ENCODE measurements around the gene CFAP46.
"Not testable (repeated sequence)": the region's sequence is repeated elsewhere in the genome, so short reads cannot be mapped to it uniquely, and the experiment has no call there.

Gene CFAP46

DNA sequence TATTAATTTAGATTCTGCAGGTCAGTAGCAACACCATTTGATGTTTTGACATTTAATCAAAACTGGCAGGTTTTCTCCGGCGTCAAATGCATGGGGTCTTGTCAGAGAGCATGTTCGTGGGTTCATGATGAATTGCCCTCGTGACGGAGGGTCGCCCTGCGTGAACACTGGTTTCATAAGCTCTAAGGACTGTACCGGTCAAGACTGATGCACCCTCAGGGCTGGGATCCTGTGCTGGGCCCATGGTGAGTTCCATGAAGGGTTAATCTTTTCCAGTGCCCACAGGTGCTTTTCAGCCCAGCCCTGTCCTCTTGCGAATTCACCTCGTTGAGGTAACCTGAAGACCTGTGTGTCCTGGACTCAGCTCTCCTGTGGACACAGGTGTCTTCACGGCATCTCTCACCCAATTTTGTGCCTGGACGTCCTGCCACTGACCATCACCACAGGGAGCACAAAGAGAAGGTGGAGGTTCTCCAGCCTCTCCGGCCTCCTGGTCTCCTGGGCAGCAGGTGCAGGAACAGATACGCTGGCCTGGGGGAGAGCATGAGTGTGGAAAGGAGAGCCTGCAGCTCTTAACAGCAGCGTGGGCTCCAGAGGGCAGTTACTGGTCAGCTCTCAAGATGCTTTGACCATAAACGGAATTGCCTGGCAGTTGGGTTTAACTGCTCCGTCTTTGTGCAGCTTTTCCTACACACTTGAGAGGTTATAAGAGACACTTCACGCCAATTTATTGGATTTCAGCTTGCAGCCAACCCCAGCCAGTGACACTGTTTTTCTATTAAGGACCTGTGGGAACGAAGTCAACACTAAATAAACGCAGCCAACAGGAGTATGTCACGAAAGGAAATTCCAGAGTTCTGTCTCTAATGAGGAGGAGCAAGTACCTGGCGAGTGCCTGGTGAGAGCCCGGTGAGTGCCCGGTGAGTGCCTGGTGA, 37.4 kb upstream of the CFAP46 start:
- no peak for DNase-seq

DNA sequence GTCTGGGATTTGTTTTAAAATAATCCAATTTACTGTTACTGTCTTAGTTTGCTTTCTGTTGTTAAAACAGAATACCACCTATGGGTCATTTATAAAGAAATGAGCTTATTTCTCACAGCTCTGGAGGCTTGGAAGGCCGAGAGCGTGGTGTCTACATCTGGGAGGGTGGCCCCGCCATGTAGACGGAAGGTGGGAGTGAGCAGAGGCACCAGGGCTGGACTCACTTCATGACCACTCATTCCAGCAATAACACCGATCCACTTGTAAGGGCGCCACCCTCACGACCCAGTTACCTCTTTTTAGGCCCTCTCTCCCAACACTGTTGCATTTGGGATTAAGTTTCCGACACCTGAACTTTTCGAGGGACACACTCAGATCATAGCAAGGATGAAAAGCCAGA, 36.2 kb upstream of the CFAP46 start:
- no peak for DNase-seq

DNA sequence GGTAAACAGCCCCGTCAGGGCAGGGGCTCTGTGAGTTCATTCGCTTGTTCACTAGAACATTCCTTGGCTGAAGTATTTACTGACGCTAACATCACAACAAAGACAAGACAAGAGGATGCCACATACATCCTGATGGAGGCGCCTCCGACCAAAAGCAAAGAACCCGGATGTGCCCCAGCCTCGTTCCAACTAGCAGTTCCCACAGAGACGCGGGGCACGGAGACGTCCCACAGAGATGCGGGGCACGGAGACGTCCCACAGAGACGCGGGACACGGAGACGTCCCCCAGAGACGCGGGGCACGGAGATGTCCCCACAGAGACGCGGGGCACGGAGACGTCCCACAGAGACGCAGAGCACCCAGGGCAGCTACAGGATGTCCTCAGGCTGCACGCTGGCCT, 35.4 kb upstream of the CFAP46 start:
- DNase-seq = no peak

DNA sequence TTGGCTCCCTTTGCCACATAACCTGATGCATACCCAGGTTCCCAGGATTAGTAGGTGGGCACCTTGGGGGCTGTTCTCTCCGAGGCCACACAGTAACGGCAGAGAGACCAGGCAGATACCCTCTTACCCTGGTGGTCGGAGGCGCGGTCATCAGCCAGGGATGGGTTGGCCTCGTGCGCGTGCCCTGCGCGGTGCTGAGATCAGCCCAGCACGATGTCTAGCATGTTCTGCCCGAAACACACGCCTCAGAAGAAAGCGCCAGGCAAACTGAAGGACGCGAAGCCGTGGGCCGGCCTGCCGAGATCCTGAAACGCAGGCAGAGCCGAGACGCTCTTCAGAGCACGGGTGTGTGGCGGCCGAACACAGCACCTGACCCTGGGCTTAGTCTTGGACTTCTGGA, 34.7 kb upstream of the CFAP46 start:
- DNase-seq = no peak

DNA sequence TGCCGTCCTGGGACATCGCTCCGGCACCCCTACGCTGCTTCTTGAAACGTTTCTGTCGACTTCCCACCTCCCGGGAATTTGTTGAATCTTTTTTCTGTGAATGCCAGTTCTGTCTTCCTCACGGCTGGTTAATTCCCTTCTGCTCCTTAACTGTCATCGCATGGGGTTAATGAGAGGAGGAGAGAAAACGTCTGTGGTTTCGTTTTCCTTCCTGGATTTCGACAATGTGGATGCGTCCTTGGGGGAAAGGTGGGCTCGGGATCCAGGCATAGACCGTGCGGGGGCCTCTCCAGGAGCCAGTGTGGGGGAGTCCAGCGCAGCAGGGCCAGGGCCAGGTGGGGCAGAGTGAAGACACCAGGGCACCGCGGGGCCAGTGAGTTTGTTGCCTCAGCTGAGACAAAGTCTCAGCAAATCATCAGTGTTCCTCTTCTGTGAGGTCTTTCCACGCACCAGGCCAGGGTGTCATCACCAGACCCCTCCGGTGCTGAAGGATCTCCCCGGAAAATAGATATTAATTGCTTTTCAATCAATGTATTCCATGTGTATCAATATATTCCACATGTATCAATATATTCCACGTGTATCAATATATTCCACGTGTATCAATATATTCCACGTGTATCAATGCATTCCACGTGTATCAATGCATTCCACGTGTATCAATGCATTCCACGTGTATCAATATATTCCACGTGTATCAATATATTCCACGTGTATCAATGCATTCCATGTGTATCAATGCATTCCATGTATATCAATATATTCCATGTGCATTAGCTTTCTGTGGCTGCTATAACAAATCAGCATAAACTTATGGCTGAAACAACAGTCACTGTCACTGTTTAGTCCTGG, 33.7 kb upstream of the CFAP46 start:
- no peak for DNase-seq

DNA sequence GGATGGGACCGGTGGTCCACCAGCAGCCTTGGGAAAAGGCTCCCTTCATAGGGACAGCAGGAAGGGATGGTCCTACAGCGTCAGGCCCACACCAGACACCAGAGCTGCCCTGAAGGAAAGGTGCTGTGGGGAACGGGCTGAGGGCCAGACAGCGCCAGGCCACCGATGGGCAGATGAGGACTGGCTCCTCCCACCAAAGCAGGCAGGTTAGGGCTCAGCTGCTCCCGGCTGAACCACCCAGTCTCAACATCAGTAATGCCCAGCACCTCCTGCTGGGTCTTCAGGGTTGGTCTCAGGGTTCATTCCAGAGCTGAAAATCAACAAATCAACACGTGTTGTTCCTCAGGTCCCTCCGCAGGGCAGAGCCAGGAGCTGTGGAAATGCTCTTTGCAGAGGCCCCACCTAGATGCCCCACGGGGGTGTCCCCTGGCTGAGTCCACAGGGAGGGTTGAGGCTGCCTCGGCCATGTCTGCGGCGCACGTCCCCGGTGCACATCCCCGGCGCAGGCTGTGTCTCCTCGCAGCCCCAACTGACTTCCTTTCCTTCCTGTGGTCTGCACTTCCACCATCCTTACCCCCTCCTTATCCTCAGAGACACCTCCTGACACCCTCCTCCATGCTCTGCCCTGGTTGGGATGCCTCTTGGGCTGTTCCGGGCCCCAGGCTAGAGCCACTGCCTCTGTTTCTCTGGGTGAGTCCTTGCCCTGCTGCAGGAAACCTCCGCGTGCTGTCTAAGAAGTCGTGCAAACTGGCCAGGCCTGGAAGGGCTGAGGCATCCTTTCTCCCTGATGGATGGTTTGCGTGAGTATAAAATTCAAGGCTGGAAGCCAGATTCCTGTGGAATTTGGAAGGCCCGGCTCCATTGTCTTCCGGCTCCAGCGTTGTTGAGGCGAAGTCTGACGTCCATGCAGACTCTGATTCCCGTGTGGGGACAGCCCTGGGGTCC, 32.8 kb upstream of the CFAP46 start:
- no peak for DNase-seq

DNA sequence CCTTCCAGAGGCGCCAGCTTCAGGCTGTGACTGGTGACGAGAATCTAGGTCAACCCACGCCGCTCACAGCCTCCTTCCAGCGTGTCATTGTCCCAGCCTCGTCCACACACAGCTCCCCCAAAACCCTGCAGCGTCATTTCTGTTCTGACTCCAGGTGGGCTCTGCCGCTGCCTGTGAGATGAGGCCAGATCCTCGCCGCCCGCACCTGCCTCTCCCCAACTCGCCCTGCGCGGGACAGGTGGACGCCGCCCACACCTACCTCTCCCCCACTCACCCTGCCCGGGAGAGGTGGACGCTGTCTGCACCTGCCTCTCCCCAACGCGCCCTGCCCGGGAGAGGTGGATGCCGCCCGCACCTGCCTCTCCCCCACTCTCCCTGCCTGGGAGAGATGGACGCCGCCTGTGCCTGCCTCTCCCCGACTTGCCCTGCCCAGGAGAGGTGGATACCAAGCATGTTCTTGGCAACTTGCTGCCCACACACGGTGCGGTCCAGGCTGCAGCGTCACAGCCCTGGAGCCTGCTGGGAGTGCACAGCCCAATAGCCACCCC, 32.0 kb upstream of the CFAP46 start:
- DNase-seq = no peak

DNA sequence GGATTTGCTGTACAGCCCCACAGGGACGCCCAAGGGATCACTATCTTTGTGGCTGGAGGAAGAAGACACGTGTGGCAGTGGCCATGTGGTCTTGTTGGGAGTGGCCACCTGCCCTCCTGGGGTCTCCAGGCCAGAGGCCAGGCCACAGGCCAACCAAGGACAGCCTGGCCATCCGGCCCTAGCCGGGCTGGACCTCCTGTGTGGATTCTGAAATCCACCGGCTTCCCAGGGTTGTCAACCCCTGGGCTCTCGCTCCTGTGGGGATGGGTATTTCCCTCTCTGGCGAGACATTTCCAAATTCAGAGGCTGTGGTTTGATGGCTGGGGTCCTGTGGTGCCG, 31.5 kb upstream of the CFAP46 start:
- DNase-seq = no peak

DNA sequence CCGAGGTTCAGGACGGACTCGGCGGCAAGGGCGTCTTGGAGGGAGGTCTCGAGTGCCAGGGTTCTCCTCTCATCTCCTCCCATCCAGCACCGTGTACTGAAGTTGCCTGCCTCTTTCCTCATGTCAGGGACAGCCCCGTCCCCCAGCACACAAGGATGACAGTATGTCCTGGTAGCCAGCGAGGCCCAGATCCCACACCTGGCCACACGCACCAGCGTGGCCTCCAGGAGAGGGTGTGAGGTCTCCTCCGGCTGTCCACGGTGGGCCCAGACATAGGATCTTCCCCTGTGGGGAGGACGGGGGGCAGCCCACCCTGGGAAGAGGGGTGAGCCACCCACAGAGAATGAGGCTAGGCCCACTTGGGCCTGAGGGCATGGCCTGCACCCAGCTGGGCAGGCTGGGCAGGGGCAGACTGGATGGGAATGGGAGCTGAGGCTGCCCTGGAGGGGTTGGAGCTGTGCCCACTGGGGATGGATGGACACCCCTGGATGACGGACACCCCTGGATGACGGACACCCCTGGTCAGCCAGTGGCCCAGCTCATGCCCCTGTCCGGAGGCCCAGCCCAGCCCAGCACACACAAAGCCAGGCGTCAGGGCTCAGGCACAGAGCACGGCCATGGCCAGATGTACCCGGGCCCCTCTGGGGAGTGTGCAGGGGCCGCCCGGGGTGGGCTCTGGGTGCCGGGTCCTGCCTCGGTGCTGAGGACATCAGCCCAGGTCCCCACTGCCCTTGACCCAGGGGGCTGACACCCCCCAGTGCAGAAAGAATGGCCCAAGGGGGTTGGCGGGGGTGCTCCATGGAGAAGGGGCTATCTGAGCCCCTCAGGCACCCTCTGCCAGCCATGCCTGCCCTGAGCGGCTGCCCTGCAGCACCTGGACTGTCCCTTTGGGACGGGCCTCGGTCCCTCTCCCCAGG, 30.9 kb upstream of the CFAP46 start:
- no peak for DNase-seq

DNA sequence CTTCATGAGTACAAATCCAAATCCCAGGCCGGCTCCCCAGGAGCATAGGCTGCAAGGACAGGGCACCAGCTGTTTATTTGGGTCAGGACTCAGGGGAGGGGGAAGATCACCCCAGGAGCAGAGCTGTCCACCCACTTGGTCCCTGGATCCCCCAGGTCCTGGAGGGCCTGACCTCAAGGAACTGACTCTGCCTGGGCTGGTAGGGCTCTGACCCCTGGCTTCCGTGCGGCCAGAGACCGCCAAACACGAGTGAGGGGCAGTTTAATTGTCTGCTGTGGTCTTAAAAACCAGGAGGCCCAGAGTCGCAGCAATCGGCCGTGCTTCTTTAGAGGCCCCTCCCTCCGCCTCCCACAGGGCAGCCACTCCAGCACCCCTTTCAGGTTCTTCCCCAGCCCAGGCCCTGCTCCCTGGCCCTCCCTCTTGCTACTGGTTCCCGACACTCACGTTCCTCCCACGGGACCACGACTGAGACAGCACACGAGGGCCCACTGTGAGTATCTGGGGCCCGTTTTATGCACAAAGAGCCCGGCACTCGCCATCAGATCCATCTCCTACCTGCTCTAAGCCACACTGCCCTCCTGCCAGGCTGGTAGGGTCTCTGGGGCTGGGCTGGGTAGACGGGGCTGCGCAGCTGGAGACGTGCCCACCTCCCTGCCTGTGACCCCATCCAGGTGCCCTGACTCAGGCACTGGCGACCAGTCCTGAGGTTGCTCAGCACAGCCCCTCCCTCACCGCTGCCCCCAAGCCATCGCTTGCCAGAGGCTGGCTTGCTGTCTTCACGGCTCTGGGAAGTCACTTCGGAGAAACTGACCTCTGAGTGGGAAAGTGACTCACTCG, 30.0 kb upstream of the CFAP46 start:
- DNase-seq = no peak

DNA sequence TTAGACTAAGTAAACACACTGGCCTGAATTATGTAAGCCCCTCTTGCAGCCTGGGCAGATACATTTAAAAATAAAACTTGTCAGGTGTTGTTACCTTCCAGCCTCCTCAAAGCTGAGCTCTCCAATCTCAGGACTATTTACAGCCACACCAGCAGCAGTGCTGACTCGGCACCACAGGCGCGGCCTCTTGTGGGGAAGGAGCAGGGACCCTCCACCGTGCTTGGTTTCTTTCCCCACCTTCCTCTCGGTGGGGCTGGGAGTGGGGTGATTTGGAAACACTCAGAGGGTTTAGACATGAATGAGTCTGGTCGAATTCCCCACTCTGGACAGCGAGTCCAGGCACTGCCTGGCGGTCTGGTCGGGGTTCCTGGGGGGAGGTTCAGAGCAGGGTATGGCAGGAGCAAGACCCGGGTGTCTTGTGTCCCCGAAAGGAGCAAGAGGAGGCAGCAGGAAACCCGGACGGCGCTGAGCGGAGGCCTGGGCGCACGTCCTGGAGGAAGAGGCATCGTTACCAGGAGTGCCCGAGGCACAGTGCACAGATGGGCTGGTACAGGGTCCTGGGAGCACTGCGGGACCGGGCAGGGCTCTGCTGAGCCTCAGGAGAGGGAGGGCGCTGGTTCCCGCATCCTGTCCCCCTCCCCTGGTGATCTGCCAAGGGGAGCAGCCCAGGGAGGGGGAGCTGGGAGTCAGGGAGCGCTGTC, 29.2 kb upstream of the CFAP46 start:
- DNase-seq = no peak

DNA sequence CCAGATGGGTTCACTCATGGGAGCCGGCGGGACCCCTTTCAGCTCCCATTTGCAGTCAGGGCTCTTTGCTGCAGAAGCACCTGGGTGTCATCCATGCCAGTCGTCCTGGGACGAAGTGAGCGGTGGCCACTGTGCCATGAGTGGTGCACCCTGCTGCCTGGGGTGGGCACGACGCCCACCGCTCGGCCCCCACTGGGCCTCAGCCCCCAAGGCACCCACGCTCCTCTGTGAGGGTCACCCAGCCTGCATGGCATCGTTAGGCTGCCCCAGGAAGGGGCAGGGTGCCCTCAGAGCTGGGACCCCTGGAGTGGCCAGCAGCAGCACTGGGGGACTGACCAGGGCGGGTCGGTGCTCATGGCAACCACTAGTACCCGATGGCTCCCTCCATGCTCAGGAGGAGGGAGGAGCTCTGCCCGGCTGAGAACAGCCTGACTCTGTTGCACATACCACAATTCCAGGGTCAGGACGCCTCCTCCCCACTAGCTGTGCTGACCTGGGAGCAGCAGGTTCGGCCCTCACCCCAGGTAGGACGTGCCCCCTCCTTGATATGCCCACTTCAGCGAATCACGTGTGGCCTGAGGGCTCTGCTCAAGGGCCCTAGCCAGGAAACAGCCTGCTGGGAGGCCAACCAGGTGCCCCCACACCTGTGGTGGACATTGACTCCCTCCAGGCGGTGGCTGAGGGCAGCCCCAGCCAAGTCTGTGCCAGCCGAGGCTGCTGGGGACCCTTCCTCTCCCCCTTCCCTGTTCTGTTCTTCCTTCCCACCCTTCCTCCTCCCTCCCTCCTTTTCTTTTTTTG, 28.5 kb upstream of the CFAP46 start:
- DNase-seq = no peak

DNA sequence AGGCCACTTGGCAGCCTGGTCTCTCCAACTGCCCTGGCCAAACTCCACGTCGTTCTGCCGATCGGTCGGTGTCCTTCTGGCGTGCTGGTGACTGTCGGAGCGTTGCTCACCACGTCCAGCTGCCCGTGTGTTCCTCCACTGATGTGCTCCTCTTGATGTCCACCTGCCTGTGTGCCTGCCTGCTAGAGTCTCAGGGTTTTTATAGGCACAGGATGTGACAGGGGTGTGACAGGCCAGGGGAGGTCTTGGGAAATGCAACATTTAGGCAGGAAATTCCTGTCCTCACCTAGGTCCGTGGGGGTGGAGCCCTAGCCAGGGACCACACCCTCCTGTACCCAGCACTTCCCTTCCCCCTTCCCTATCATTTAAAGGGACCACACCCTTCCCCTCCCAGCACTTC, 25.2 kb upstream of the CFAP46 start:
- DNase-seq = no peak

DNA sequence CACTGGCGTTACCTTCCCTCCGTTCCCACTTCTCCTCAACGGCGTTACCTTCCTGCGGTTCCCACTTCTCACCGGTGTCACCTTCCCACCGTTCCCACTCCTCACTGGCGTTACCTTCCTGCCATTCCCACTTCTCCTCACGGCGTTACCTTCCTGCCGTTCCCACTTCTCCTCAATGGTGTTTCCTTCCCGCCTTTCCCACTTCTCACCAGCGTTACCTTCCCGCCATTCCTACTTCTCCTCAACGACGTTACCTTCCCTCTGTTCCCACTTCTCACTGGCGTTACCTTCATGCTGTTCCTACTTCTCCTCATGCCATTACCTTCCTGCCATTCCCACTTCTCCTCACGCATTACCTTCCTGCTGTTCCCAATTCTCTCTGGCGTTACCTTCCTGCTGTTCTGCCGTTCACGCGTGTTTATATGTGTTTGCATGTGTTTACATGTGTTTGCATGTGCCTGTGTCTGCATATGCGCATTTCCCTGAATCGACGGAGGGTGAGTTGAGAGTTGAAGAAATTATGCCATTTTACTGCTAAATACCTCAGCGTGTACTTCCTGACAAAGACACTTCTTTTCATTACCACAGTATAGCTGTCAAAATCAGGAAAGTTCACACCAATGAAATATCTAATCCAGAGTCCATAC, 23.2 kb upstream of the CFAP46 start:
- no peak for DNase-seq

DNA sequence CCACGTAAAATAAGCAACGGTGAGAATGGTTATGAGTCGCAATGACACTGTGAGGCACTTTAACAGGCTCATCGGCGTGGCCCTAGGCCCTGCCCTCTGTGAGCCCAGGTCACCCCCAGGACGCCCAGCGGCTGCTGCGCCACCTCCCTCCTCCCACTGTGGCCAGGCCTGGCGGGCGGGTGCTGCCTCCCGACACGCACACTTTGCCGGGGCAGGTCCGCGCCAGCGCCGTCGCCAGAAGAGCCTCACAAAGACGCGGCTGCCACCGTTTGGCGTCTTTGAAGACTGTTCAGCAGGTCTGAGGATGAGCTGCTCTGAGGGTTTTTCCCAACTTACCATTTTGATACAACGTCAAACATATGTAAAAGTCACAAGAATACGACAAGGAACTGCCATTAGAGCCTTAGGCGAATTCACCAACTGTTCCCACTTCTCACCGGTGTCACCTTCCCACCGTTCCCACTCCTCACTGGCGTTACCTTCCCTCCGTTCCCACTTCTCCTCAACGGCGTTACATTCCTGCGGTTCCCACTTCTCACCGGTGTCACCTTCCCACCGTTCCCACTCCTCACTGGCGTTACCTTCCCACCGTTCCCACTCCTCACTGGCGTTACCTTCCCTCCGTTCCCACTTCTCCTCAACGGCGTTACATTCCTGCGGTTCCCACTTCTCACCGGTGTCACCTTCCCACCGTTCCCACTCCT, 22.5 kb upstream of the CFAP46 start:
- not testable (repeated sequence) for DNase-seq

DNA sequence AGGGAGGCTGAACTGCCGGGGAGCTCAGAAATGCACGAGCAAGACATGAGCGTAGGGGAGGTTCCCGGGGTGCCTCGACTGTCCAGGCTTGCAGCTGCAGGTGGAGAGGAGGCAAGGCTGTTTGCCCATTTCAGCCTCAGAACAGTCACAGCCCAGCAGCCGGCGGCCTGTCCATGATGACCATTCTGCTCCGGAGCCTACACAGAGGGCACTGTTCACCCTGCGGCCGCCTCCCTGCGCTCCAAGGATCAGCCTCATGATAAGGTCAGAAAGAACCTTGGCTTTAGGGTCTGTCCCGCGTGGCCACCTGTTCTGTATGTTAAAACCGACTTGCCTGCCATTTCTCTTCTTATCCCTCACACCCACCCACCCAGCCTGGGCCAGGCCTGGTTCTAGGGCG, 21.9 kb upstream of the CFAP46 start:
- no peak for DNase-seq

DNA sequence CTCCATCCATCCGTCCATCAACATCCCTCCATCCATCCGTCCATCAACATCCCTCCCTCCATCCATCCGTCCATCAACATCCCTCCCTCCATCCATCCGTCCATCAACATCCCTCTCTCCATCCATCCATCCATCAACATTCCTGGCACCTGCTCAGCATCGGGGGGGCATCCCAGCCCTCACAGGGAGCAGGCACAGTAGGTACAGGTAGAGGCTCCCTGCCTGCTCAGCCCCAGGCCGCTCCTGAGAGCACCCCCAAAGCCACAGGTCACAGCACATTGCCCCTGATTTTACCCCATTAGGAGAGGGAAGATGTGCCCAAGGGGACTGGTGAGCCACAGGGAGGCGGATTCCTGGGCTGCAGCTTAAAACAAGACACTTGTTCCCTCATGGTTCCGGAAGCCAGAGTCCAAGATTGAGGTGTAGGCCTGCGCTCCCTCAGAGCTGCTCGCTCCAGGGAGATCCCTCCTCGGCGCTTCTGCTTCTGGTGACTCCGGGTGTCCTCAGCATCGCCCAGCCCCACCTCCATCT, 21.1 kb upstream of the CFAP46 start:
- DNase-seq = no peak
